Erythroblast (primary cell): ENCODE results near the gene ZNF516.

Source experiments
- GATA1 ChIP-seq: IDR thresholded peaks from 2 replicates; pipeline ENCODE4 v1.6.1; 2011; ENCODE audit warnings: low read depth, mild to moderate bottlenecking, control low read depth, low read length, moderate library complexity
- POLR2A ChIP-seq: IDR thresholded peaks from 2 replicates; pipeline ENCODE4 v1.6.1; 2011; ENCODE audit warnings: mild to moderate bottlenecking, low read length

GRCh38 chr18:76401498-76401897 lies 93.5 kb downstream of the ZNF516 start:
- no peak for TF ChIP-seq POLR2A
- TF ChIP-seq GATA1, result no peak
